Liver (tissue), 9 donors: ENCODE results near the gene DNAJC6. TPM values are rescaled to one million over a fixed set of nuclear protein-coding genes. Genes with fewer than 3 reads are reported as not detected.
A peak's percentile ranks its signal among the peaks of the same experiment; 100 is the strongest.

Source experiments
- DNase-seq: peaks from one replicate; pipeline ENCODE4 v3.0.0-alpha.2; 2017; ENCODE audit warnings: low spot score
- H3K27ac ChIP-seq, 2 donors: one replicate each; pipeline ENCODE4 v1.7.0; 2013; ENCODE audit warnings: inconsistent platforms in 2 of 2, low read length in 2 of 2, control low read depth in 1 of 2, low read depth in 1 of 2, mild to moderate bottlenecking in 1 of 2
- H3K27me3 ChIP-seq, 4 donors: one replicate each; pipeline versions ENCODE4 v1.6.1 to v1.7.0; 2013; ENCODE audit warnings: low read length in 3 of 4, inconsistent platforms in 1 of 4, mild to moderate bottlenecking in 1 of 4, moderate library complexity in 1 of 4; ENCODE audit not compliant: control insufficient read depth in 4 of 4, insufficient read depth in 4 of 4
- H3K36me3 ChIP-seq, 4 donors: one replicate each; pipeline versions ENCODE4 v1.6.1 to v1.7.0; 2013; ENCODE audit warnings: low read length in 3 of 4, mild to moderate bottlenecking in 3 of 4, low read depth in 1 of 4, moderate library complexity in 1 of 4; ENCODE audit not compliant: control insufficient read depth in 4 of 4, insufficient read depth in 3 of 4
- H3K4me1 ChIP-seq, 4 donors: one replicate each; pipeline versions ENCODE4 v1.6.1 to v1.7.0; 2013; ENCODE audit warnings: low read length in 3 of 4, mild to moderate bottlenecking in 3 of 4, moderate library complexity in 1 of 4; ENCODE audit not compliant: control insufficient read depth in 4 of 4, insufficient read depth in 4 of 4
- H3K4me3 ChIP-seq, 3 donors: one replicate each; pipeline versions ENCODE4 v1.6.1 to v1.7.0; 2013; ENCODE audit warnings: low read length in 3 of 3, control low read depth in 1 of 3, low read depth in 1 of 3, mild to moderate bottlenecking in 1 of 3
- H3K9ac ChIP-seq, 2 donors: one replicate each; pipeline ENCODE4 v1.7.0; 2013; ENCODE audit warnings: low read length in 2 of 2, mild to moderate bottlenecking in 2 of 2, moderate library complexity in 2 of 2, control low read depth in 1 of 2, low read depth in 1 of 2
- H3K9me3 ChIP-seq, 4 donors: one replicate each; pipeline versions ENCODE4 v1.6.1 to v1.7.0; 2013; ENCODE audit warnings: low read length in 3 of 4; ENCODE audit not compliant: control insufficient read depth in 4 of 4
- ATF3 ChIP-seq: IDR thresholded peaks from 2 replicates; pipeline ENCODE4 v1.6.1; 2016; ENCODE audit warnings: antibody characterized with exemption
- CTCF ChIP-seq: fragments of 150-350 bp; IDR thresholded peaks from 2 replicates; pipeline ENCODE4 v1.5.1; 2017; ENCODE audit warnings: improper control_type of control experiment, low read depth, low read length; ENCODE audit not compliant: missing input control
- EGR1 ChIP-seq, 2 donors: IDR thresholded peaks; 2 replicates each; pipeline ENCODE4 v1.6.1; 2016 to 2018; ENCODE audit warnings: antibody characterized with exemption in 2 of 2, low read depth in 2 of 2
- FOXA1 ChIP-seq: IDR thresholded peaks from 2 replicates; pipeline ENCODE4 v1.6.1; 2016; ENCODE audit warnings: antibody characterized with exemption
- FOXA2 ChIP-seq: IDR thresholded peaks from 2 replicates; pipeline ENCODE4 v1.6.1; 2016; ENCODE audit warnings: antibody characterized with exemption
- GABPA ChIP-seq, 2 donors: IDR thresholded peaks in 1 of 2; conservative IDR thresholded peaks in 1 of 2; 2 replicates each; pipeline ENCODE4 v1.6.1; 2016; ENCODE audit warnings: antibody characterized with exemption in 2 of 2, mild to moderate bottlenecking in 1 of 2, moderate library complexity in 1 of 2
- HNF4A ChIP-seq, 2 donors: conservative IDR thresholded peaks; 2 replicates each; pipeline ENCODE4 v1.6.1; 2016; ENCODE audit warnings: antibody characterized with exemption in 2 of 2, mild to moderate bottlenecking in 2 of 2
- HNF4G ChIP-seq: IDR thresholded peaks from 2 replicates; pipeline ENCODE4 v1.6.1; 2016; ENCODE audit warnings: antibody characterized with exemption
- JUND ChIP-seq, 2 donors: IDR thresholded peaks; 2 replicates each; pipeline ENCODE4 v1.6.1; 2016; ENCODE audit warnings: antibody characterized with exemption in 2 of 2
- MAX ChIP-seq: IDR thresholded peaks from 2 replicates; pipeline ENCODE4 v1.6.1; 2016; ENCODE audit warnings: antibody characterized with exemption
- NR2F2 ChIP-seq: IDR thresholded peaks from 2 replicates; pipeline ENCODE4 v1.6.1; 2016; ENCODE audit warnings: antibody characterized with exemption
- RAD21 ChIP-seq, 2 donors: IDR thresholded peaks; 2 replicates each; pipeline ENCODE4 v1.6.1; 2016; ENCODE audit warnings: antibody characterized with exemption in 2 of 2, mild to moderate bottlenecking in 2 of 2
- REST ChIP-seq: IDR thresholded peaks from 2 replicates; pipeline ENCODE4 v1.6.1; 2016; ENCODE audit warnings: antibody characterized with exemption, mild to moderate bottlenecking
- RXRA ChIP-seq, 2 donors: IDR thresholded peaks; 2 replicates each; pipeline ENCODE4 v1.6.1; 2017 to 2018; ENCODE audit warnings: antibody characterized with exemption in 2 of 2, mild to moderate bottlenecking in 1 of 2
- SP1 ChIP-seq: IDR thresholded peaks from 2 replicates; pipeline ENCODE4 v1.6.1; 2018; ENCODE audit warnings: antibody characterized with exemption, mild to moderate bottlenecking
- TAF1 ChIP-seq: conservative IDR thresholded peaks from 2 replicates; pipeline ENCODE4 v1.6.1; 2016; ENCODE audit warnings: antibody characterized with exemption, mild to moderate bottlenecking
- YY1 ChIP-seq: IDR thresholded peaks from 2 replicates; pipeline ENCODE4 v1.6.1; 2016; ENCODE audit warnings: antibody characterized with exemption, mild to moderate bottlenecking
- WGBS: extraction: QIAGEN DNeasy Blood & Tissue Kit; methylation state at CpG from one replicate; pipeline ENCODE4 v1.1.7; 2013; 5-methylcytosine and 5-hydroxymethylcytosine counted together
- polyA plus RNA-seq, 2 donors: library from polyadenylated mRNA; stranded (reverse) in 1 of 2; unstranded in 1 of 2; fragments of 200-250 nt in 1 of 2; fragments of >200 nt in 1 of 2; fragmentation: Nextera tagmentation in 1 of 2; extraction: Ambion mirVana in 1 of 2; gene quantifications; one replicate each; pipeline versions ENCODE4 v1.2.1 to v1.2.3, GENCODE V29; 2013 to 2015
- total RNA-seq, 2 donors: library from RNA; depleted of rRNA; stranded (reverse); fragments of >200 nt; gene quantifications; one replicate each; pipeline ENCODE4 v1.2.3, GENCODE V29; 2014
- TF ChIP-seq, protein P1 (sequence below): IDR thresholded peaks from 2 replicates; pipeline ENCODE4 v1.6.1; 2016; ENCODE audit warnings: antibody characterized with exemption
- donor health status: healthy.
- donor health status: healthy.
- donor health status: healthy.
- donor health status: healthy.
- donor health status: healthy.

Gene DNAJC6
- total and polyA plus RNA-seq, 4 donors = 0.15 to 35.0 (median 0.30) TPM

DNA sequence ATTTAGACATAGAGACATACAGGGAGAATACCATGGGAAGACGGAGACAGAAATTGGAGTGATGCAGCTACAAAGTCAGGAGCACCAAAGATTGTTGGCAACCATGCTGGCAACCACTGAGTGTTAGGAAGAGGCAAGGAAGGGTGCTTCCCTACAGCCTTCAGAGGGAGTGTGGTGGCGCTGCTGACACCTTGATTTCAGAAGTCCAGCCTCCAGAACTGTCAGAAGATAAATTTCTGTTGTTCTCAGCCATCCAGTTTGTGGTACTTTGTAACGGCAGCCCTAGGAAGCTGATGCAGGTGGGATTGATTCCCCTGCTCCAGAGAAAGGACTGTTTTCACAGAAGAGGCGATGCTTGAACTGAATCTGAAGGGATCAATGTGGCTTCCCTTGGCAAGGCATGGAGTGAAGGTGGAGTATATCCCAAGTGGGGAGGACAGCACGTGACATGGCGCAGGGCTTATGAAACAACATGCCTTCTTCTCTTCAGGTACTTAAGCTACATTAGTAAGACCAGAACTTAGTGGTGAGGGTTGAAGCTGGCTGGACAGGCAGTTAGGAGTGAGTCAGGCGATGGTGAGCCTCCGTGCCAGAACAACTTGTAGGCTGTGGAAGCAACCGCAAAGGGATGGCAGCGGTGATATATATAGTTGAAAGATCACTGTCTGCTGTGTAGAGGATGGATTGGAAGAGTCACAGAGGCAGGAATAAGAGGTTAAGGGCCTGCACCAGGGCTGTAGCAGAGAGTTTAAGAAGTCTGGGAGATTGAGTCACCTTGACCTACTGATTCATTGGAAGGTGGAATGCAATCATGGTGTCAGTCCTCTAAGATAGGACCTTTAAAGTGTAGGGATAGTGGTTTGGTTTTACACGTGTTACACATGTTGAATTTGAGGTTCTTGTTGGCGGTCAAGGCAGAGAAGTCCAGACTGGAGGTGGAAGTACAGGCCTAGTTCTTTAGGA, 113.2 kb downstream of the DNAJC6 start:
- peak overlapping the region in 1 of 2 donors; percentile 13 for H3K27ac ChIP-seq
- 95% methylated on average over 12 of the region's 12 CpGs for WGBS
- peak overlapping the region in 2 of 3 donors; percentile 63 to 83 for H3K4me3 ChIP-seq
- H3K4me1 ChIP-seq = peaks cover 0 to 19% (median 12%) of the 10 kb centered on the region in 4 donors
- H3K27me3 ChIP-seq = no peaks in the 10 kb centered on the region
- H3K36me3 ChIP-seq = peaks cover 2 to 13% (median 11%) of the 10 kb centered on the region in 4 donors
- no peak for DNase-seq
- TF ChIP-seq RAD21 (IDR thresholded peaks at IDR 0.05) (no peak), FOXA1 (no peak), NR2F2 (no peak), REST (no peak), MAX (no peak), CTCF (no peak), FOXA2 (no peak), JUND (IDR thresholded peaks at IDR 0.05) (no peak), SP1 (no peak), EGR1 (IDR thresholded peaks at IDR 0.05; ENCODE audit: low read depth in 2 of 2) (no peak), YY1 (no peak), ATF3 (no peak), RXRA (IDR thresholded peaks at IDR 0.05) (no peak), HNF4A (conservative IDR thresholded peaks at IDR 0.05) (no peak), HNF4G (no peak), GABPA (IDR thresholded peaks at IDR 0.05 in 1 of 2, conservative IDR thresholded peaks at IDR 0.05 in 1 of 2) (no peak), TAF1 (no peak)
- TF ChIP-seq, protein P1, sequence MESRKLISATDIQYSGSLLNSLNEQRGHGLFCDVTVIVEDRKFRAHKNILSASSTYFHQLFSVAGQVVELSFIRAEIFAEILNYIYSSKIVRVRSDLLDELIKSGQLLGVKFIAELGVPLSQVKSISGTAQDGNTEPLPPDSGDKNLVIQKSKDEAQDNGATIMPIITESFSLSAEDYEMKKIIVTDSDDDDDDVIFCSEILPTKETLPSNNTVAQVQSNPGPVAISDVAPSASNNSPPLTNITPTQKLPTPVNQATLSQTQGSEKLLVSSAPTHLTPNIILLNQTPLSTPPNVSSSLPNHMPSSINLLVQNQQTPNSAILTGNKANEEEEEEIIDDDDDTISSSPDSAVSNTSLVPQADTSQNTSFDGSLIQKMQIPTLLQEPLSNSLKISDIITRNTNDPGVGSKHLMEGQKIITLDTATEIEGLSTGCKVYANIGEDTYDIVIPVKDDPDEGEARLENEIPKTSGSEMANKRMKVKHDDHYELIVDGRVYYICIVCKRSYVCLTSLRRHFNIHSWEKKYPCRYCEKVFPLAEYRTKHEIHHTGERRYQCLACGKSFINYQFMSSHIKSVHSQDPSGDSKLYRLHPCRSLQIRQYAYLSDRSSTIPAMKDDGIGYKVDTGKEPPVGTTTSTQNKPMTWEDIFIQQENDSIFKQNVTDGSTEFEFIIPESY = no peak
- no peaks in the 10 kb centered on the region for H3K9me3 ChIP-seq
- no peak overlapping the region for H3K9ac ChIP-seq
